ENCODE results near the gene NLRP1. TPM values are rescaled to one million over a fixed set of nuclear protein-coding genes. Genes with fewer than 3 reads are reported as not detected.

NLRP1 gene
- total RNA-seq, 1 donor = 41.3 TPM

DNA sequence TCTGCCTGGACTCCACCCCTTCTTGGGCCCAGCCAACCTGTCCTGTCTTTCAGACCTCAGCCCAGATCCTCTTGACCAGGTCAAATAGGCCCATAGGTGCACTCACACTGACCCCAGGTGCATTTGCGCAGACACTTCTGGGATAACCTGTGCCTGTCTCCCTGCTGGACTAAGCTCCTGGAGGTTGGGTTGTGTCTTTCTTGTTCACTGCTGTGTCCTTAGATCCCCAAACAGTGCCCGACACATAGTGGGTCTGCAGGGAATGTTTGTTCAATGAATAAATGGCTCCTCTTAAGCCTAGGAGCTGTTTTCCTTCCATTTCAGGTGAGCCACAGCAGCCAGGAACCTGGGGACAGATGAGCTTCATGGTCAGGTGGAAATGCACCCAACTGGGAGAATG is 48.9 kb downstream of the NLRP1 start:
- TF ChIP-seq, protein P1, sequence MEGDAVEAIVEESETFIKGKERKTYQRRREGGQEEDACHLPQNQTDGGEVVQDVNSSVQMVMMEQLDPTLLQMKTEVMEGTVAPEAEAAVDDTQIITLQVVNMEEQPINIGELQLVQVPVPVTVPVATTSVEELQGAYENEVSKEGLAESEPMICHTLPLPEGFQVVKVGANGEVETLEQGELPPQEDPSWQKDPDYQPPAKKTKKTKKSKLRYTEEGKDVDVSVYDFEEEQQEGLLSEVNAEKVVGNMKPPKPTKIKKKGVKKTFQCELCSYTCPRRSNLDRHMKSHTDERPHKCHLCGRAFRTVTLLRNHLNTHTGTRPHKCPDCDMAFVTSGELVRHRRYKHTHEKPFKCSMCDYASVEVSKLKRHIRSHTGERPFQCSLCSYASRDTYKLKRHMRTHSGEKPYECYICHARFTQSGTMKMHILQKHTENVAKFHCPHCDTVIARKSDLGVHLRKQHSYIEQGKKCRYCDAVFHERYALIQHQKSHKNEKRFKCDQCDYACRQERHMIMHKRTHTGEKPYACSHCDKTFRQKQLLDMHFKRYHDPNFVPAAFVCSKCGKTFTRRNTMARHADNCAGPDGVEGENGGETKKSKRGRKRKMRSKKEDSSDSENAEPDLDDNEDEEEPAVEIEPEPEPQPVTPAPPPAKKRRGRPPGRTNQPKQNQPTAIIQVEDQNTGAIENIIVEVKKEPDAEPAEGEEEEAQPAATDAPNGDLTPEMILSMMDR (IDR thresholded peaks at IDR 0.05; ENCODE audit: extremely low read depth, low read depth, low read length) = no peak
- no peak for DNase-seq (ENCODE audit: insufficient read length, low spot score, missing footprints)
- no peaks in the 10 kb centered on the region for H3K9me3 ChIP-seq (ENCODE audit: low read depth, low read length)
- no peak overlapping the region for H3K27ac ChIP-seq (ENCODE audit: low read depth, low read length)
- no peaks in the 10 kb centered on the region for H3K27me3 ChIP-seq (ENCODE audit: insufficient read depth, low read length)
- H3K36me3 ChIP-seq (ENCODE audit: insufficient read depth, low read length) = peaks cover 72% of the 10 kb centered on the region
- H3K4me3 ChIP-seq (ENCODE audit: insufficient read depth, low read length) = no peak overlapping the region
- no peaks in the 10 kb centered on the region for H3K79me2 ChIP-seq (ENCODE audit: insufficient read depth, low read length)
- H3K4me2 ChIP-seq (ENCODE audit: insufficient read depth, low read length) = no peak overlapping the region
- no peaks in the 10 kb centered on the region for H3K4me1 ChIP-seq (ENCODE audit: insufficient read depth, low read length)
- no peak overlapping the region for H2AFZ ChIP-seq (ENCODE audit: low read length)
- H4K20me1 ChIP-seq (ENCODE audit: insufficient read depth, low read length) = peaks cover 3% of the 10 kb centered on the region

DNA sequence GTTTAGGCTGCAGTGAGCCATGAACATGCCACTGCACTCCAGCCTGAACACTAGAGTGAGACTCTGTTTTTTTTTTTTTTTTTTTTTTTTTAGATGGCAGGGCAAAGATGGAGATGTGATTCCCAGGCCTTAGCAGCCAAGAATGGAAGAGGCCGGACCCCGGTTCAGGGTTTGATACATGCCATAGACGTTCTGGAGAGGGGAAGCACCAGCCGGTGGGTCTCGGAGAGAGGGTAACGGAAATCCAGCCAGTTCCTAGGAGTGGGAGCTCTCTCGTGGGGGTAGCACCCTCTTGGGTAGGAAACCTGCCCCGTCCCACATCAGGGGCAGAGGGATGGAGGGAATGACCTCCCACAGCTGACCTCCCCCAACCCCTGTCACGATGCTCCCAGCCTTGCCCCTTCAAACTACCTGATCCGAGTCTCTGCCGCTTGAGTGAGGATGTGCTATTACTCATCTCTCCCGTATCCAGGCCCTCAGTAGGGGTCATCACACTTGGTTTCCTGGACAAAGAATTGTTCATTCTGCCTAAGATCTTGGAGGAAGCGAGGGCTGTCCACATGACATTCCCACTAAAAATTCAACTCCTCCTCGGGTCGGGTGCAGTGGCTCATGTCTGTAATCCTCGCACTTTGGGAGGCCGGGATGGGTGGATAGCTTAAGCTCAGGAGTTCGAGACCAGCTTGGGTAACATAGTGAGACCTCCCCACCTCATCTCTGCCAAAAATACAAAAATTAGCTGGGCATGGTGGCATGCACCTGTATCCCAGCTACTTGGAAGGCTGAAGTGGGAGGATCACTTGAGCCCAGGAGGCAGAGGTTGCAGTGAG is 50.6 kb downstream of the NLRP1 start:
- peaks cover 3% of the 10 kb centered on the region for H4K20me1 ChIP-seq (ENCODE audit: insufficient read depth, low read length)
- no peaks in the 10 kb centered on the region for H3K4me1 ChIP-seq (ENCODE audit: insufficient read depth, low read length)
- H3K27me3 ChIP-seq (ENCODE audit: insufficient read depth, low read length) = no peaks in the 10 kb centered on the region
- peaks cover 65% of the 10 kb centered on the region for H3K36me3 ChIP-seq (ENCODE audit: insufficient read depth, low read length)
- TF ChIP-seq, protein P1 (IDR thresholded peaks at IDR 0.05; ENCODE audit: extremely low read depth, low read depth, low read length) = no peak
- H3K27ac ChIP-seq (ENCODE audit: low read depth, low read length) = no peak overlapping the region
- no peak overlapping the region for H3K4me3 ChIP-seq (ENCODE audit: insufficient read depth, low read length)
- no peaks in the 10 kb centered on the region for H3K9me3 ChIP-seq (ENCODE audit: low read depth, low read length)
- no peak overlapping the region for H3K4me2 ChIP-seq (ENCODE audit: insufficient read depth, low read length)
- H2AFZ ChIP-seq (ENCODE audit: low read length) = no peak overlapping the region
- DNase-seq (ENCODE audit: insufficient read length, low spot score, missing footprints) = no peak
- no peaks in the 10 kb centered on the region for H3K79me2 ChIP-seq (ENCODE audit: insufficient read depth, low read length)

DNA sequence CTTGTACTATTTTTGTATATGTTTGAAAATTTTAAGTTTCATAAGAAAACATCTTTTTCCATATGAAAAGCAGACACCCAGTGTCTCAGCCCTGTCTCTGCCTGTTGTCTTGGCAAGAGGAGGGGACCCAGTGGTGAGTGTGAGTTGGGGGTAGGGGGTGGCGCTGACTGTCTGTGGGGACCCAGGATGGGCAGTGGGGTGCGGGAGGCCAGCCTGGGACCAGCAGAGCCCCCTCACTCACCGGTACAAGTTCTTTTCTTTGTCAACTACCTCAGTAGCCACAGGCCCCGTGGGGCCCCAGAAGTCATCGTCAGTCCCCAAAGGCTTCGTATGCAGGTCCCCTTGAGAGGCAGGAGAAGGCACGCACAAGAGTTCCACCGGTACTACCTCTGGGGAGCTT is 51.7 kb downstream of the NLRP1 start:
- no peaks in the 10 kb centered on the region for H4K20me1 ChIP-seq (ENCODE audit: insufficient read depth, low read length)
- H3K27ac ChIP-seq (ENCODE audit: low read depth, low read length) = no peak overlapping the region
- no peaks in the 10 kb centered on the region for H3K79me2 ChIP-seq (ENCODE audit: insufficient read depth, low read length)
- H3K9me3 ChIP-seq (ENCODE audit: low read depth, low read length) = no peaks in the 10 kb centered on the region
- H3K4me1 ChIP-seq (ENCODE audit: insufficient read depth, low read length) = no peaks in the 10 kb centered on the region
- no peak overlapping the region for H3K4me3 ChIP-seq (ENCODE audit: insufficient read depth, low read length)
- peaks cover 68% of the 10 kb centered on the region for H3K36me3 ChIP-seq (ENCODE audit: insufficient read depth, low read length)
- no peak overlapping the region for H2AFZ ChIP-seq (ENCODE audit: low read length)
- TF ChIP-seq, protein P1 (IDR thresholded peaks at IDR 0.05; ENCODE audit: extremely low read depth, low read depth, low read length) = no peak
- H3K27me3 ChIP-seq (ENCODE audit: insufficient read depth, low read length) = no peaks in the 10 kb centered on the region
- H3K4me2 ChIP-seq (ENCODE audit: insufficient read depth, low read length) = no peak overlapping the region
- DNase-seq (ENCODE audit: insufficient read length, low spot score, missing footprints) = no peak

DNA sequence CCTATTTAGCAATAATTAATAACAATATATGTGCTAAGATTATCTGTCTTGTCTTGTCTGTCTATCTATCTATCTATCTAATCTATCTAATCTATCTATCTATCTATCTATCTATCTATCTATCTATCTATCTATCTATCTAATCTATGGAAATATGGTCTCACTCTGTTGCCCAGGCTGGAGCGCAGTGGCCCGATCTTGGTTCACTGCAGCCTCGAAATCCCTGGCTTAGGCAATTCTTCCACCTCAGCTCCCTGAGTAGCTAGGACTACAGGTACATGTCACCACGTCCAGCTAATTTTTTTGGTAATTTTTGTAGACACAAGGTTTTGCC is 53.3 kb downstream of the NLRP1 start:
- TF ChIP-seq, protein P1 (IDR thresholded peaks at IDR 0.05; ENCODE audit: extremely low read depth, low read depth, low read length) = no peak
- Histone ChIP-seq H3K36me3 (ENCODE audit: insufficient read depth, low read length) (peaks cover 65% of the 10 kb centered on the region), H3K9me3 (ENCODE audit: low read depth, low read length) (no peaks in the 10 kb centered on the region), H3K4me2 (ENCODE audit: insufficient read depth, low read length) (no peak overlapping the region), H4K20me1 (ENCODE audit: insufficient read depth, low read length) (no peaks in the 10 kb centered on the region), H3K79me2 (ENCODE audit: insufficient read depth, low read length) (no peaks in the 10 kb centered on the region), H3K4me1 (ENCODE audit: insufficient read depth, low read length) (peaks cover 15% of the 10 kb centered on the region), H3K27ac (ENCODE audit: low read depth, low read length) (no peak overlapping the region), H2AFZ (ENCODE audit: low read length) (no peak overlapping the region), H3K4me3 (ENCODE audit: insufficient read depth, low read length) (no peak overlapping the region), H3K27me3 (ENCODE audit: insufficient read depth, low read length) (no peaks in the 10 kb centered on the region)
- DNase-seq (ENCODE audit: insufficient read length, low spot score, missing footprints) = no peak

All from osteoblast (primary cell).